Thymus (tissue), 11 donors: ENCODE data around the gene TRIO. TPM values are rescaled to one million over a fixed set of nuclear protein-coding genes. Genes with fewer than 3 reads are reported as not detected.

Experiments used
- DNase-seq, 9 donors: peaks; one replicate each; pipeline ENCODE4 v3.0.0-alpha.2; 2013; ENCODE audit warnings: low spot score in 9 of 9, low read depth in 6 of 9, missing footprints in 1 of 9
- H3K27ac ChIP-seq, 2 donors: one replicate each; pipeline ENCODE4 v1.5.1; 2013; ENCODE audit warnings: control low read depth in 1 of 2, low read depth in 1 of 2, low read length in 1 of 2, mild to moderate bottlenecking in 1 of 2, moderate library complexity in 1 of 2
- H3K27me3 ChIP-seq, 2 donors: one replicate each; pipeline ENCODE4 v1.5.1; 2013; ENCODE audit warnings: low read length in 1 of 2; ENCODE audit not compliant: control insufficient read depth in 2 of 2, insufficient read depth in 1 of 2
- H3K36me3 ChIP-seq, 2 donors: one replicate each; pipeline ENCODE4 v1.5.1; 2013; ENCODE audit warnings: low read length in 1 of 2, mild to moderate bottlenecking in 1 of 2, moderate library complexity in 1 of 2; ENCODE audit not compliant: control insufficient read depth in 2 of 2, insufficient read depth in 2 of 2
- H3K4me1 ChIP-seq, 2 donors: one replicate each; pipeline ENCODE4 v1.5.1; 2013; ENCODE audit warnings: low read length in 2 of 2; ENCODE audit not compliant: control insufficient read depth in 2 of 2, insufficient read depth in 2 of 2
- H3K4me3 ChIP-seq, 2 donors: one replicate each; pipeline ENCODE4 v1.5.1; 2013; ENCODE audit warnings: low read length in 2 of 2, control low read depth in 1 of 2, mild to moderate bottlenecking in 1 of 2
- H3K9me3 ChIP-seq, 2 donors: one replicate each; pipeline ENCODE4 v1.5.1; 2013; ENCODE audit warnings: low read length in 1 of 2, mild to moderate bottlenecking in 1 of 2; ENCODE audit not compliant: control insufficient read depth in 2 of 2, insufficient read depth in 1 of 2
- WGBS: extraction: QIAGEN DNeasy Blood & Tissue Kit; methylation state at CpG from one replicate; pipeline ENCODE4 v1.1.7; 2013; 5-methylcytosine and 5-hydroxymethylcytosine counted together
- polyA plus RNA-seq: library from polyadenylated mRNA; stranded (reverse); fragments of 200-250 nt; gene quantifications from one replicate; pipeline ENCODE4 v1.2.3, GENCODE V29; 2013
- total RNA-seq: library from RNA; stranded (reverse); fragments of 120-200 nt; gene quantifications from one replicate; pipeline ENCODE4 v1.2.4, GENCODE V29; 2013
- donor health status: healthy.

TRIO gene
- total and polyA plus RNA-seq, 2 donors = 26.9 to 52.1 TPM

GRCh38 chr5:14502294-14502690 lies 359.1 kb downstream of the TRIO start:
- Histone ChIP-seq H3K36me3 (peaks cover 12 to 53% of the 10 kb centered on the region in 2 donors), H3K27me3 (no peaks in the 10 kb centered on the region), H3K4me1 (no peaks in the 10 kb centered on the region), H3K27ac (no peak overlapping the region), H3K4me3 (no peak overlapping the region), H3K9me3 (no peaks in the 10 kb centered on the region)
- DNase-seq = no peak
- 98% methylated on average over 10 of the region's 10 CpGs for WGBS

DNA sequence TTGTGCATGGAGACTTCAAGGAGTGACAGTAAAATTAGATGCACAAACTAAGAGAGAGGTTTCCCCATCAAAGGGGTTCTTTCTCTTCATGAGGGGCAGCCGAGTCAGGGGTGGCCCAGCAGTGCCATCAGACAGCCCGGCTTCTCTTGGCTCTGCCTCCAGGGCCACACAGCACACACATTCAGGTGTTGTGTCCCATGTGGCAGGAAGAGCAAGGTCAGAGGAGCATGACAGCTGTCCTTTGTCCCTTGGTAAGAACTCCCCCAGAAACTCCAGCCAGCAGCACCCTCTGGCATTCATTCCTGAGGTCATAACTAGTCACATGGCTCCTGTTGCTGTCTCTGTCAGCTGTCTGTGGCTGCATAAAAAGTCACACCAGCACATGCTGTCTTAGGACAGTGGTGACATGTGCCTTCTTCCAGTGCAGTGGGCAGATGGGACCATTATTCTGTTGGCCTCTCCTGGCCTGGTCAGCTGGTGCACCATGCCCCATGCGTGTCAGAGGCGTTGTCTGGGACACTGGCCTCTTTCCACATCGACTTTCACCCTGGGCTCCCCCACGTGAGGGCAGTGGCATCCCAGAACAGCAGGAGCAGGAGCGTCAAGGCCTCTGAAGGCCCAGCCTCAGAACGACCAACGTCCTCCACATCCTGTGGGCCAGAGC lies 360.0 kb downstream of the TRIO start:
- Histone ChIP-seq H3K4me1 (no peaks in the 10 kb centered on the region), H3K4me3 (no peak overlapping the region), H3K9me3 (no peaks in the 10 kb centered on the region), H3K36me3 (peaks cover 17 to 49% of the 10 kb centered on the region in 2 donors), H3K27ac (no peak overlapping the region), H3K27me3 (no peaks in the 10 kb centered on the region)
- WGBS = 84% methylated on average over 9 of the region's 9 CpGs
- no peak for DNase-seq

DNA sequence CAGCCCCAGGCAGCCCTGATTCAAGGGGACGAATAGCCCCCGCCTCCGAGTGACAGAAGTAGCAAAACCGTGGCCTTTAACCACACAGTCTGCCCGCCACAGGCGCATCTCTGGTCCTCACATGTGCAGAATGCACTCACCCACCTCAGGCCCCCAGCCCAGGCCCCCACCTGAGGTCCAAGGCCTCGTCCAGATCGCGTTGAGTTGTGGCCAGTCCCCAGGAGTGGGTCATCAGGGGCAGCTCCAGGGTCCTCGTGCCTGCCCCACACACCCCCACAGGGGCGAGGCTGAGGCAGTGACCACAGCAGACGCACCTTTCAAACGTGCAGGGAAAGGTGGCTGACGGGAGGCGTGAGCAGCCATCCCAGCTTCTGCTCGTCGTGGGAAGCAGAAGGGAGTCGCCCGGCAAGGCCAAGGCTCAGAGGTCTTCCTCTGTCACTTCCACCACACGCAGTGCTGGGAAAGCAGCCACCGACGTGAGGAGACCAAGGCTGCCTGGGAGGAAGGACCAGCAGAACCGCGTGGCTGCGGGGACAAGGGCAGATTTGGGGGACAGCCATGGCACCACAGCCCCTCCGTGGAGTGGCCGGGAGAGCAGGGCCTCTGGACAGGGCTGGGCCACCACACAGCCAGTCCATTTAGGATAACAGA lies 360.7 kb downstream of the TRIO start:
- Histone ChIP-seq H3K9me3 (no peaks in the 10 kb centered on the region), H3K27me3 (no peaks in the 10 kb centered on the region), H3K36me3 (peaks cover 10 to 45% of the 10 kb centered on the region in 2 donors), H3K27ac (no peak overlapping the region), H3K4me1 (no peaks in the 10 kb centered on the region), H3K4me3 (no peak overlapping the region)
- no peak for DNase-seq
- WGBS = 93% methylated on average over 27 of the region's 27 CpGs

DNA sequence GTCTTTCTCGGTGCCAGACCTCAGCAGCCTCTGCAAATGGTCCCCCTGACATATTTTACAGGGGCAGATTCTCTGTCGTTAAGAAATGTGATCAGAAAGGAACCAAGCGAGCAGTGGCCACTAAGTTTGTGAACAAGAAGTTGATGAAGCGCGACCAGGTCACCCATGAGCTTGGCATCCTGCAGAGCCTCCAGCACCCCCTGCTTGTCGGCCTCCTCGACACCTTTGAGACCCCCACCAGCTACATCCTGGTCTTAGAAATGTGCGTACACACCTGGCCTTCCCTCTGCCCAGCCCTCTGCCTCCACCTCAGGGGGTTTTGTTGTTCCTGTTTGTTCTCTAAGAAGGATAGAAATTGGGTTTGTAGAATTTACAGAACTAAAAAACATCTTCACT lies 361.2 kb downstream of the TRIO start:
- H3K4me1 ChIP-seq = no peaks in the 10 kb centered on the region
- H3K4me3 ChIP-seq = no peak overlapping the region
- no peak for DNase-seq
- H3K27ac ChIP-seq = no peak overlapping the region
- WGBS = 97% methylated on average over 8 of the region's 8 CpGs
- peaks cover 10 to 39% of the 10 kb centered on the region in 2 donors for H3K36me3 ChIP-seq
- no peaks in the 10 kb centered on the region for H3K27me3 ChIP-seq
- H3K9me3 ChIP-seq = no peaks in the 10 kb centered on the region

GRCh38 chr5:14504816-14505215 lies 361.7 kb downstream of the TRIO start:
- WGBS = 98% methylated on average over 11 of the region's 11 CpGs
- Histone ChIP-seq H3K4me3 (no peak overlapping the region), H3K27ac (no peak overlapping the region)

DNA sequence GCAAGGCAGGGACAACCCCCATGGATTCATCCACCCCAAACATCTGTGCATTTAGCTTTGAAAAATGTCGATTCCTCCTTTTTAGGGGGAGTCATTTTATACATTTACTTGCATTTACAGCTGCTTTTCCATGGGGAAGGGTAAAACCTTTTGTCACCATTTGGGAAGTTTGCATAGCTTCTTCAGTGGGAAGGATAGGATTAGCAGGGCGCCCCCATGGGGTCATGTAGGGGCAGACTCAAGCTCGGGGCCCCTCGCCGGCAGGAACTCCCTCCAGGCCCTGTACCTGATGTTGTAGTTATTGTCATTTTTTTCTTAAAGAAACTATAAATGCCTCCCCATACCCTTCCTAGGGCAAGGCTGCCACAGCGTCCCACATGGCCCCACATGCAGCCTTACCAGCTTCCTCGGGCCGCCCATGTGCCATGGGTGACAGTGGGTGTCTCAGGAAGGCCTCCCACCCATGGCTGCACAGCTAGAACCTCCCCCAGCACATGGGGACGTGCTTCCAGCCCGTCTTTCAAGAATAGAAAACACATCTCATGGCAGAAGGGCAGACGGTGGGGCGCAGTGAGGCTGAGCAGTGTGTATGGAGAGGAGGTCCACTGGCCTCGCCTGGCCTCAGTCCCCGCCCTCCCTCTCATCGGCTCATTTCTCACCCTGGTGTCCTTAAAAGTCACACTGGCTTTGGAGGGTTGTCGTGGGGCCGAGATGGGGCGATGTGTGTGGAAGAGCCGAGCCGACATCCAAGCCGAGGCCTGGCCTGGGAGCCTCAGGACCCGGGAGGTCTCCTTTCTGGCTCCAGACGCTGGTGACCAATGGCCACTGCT lies 362.4 kb downstream of the TRIO start:
- no peak overlapping the region for H3K27ac ChIP-seq
- H3K27me3 ChIP-seq = no peaks in the 10 kb centered on the region
- DNase-seq = no peak
- H3K4me1 ChIP-seq = no peaks in the 10 kb centered on the region
- H3K4me3 ChIP-seq = no peak overlapping the region
- WGBS = 97% methylated on average over 23 of the region's 23 CpGs
- H3K9me3 ChIP-seq = no peaks in the 10 kb centered on the region
- peaks cover 10 to 39% of the 10 kb centered on the region in 2 donors for H3K36me3 ChIP-seq

More at GRCh38 chr5:14504816-14505215, 361.7 kb downstream of the TRIO start:
- H3K9me3 ChIP-seq = no peaks in the 10 kb centered on the region
- no peak for DNase-seq
- H3K36me3 ChIP-seq = peaks cover 10 to 39% of the 10 kb centered on the region in 2 donors
- H3K4me1 ChIP-seq = no peaks in the 10 kb centered on the region
- no peaks in the 10 kb centered on the region for H3K27me3 ChIP-seq

- 91% methylated on average over 7 of the region's 7 CpGs for WGBS
- no peak for DNase-seq
- H3K36me3 ChIP-seq = peaks cover 10 to 38% of the 10 kb centered on the region in 2 donors
Observed at GRCh38 chr5:14506140-14506538, 363.0 kb downstream of the TRIO start.

DNA sequence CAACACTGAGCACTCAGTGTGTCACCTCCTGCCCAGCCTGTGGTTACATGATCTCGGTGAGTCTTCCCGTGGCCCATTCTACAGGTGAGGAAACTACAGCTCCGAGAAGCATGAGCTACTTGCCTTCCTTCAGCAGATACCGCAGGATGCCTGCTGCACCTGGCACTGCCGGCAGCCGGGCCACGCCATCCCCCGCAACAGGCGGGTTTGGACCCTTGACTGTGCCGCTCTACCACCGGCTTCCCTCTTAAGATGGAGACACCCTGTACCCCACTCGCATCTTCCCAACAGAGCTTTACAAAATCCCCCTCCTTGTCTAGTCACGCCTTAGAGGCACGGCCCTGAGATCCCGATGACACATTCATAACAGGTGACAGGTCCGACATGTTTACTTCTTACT lies 363.5 kb downstream of the TRIO start:
- Histone ChIP-seq H3K27ac (no peak overlapping the region), H3K27me3 (no peaks in the 10 kb centered on the region), H3K9me3 (no peaks in the 10 kb centered on the region), H3K4me1 (no peaks in the 10 kb centered on the region), H3K4me3 (no peak overlapping the region), H3K36me3 (peaks cover 10 to 33% of the 10 kb centered on the region in 2 donors)
- DNase-seq = no peak
- 97% methylated on average over 16 of the region's 16 CpGs for WGBS

More at GRCh38 chr5:14506140-14506538, 363.0 kb downstream of the TRIO start:
- no peaks in the 10 kb centered on the region for H3K4me1 ChIP-seq
- H3K27ac ChIP-seq = no peak overlapping the region
- H3K27me3 ChIP-seq = no peaks in the 10 kb centered on the region
- no peak overlapping the region for H3K4me3 ChIP-seq
- H3K9me3 ChIP-seq = no peaks in the 10 kb centered on the region
